HepG2 (cell line): Measurements from ENCODE around the gene SPINDOC. TPM values are rescaled to one million over a fixed set of nuclear protein-coding genes. Genes with fewer than 3 reads are reported as not detected.
A peak's percentile ranks its signal among the peaks of the same experiment; 100 is the strongest.

Source experiments
- ATAC-seq: fragments of 200-7000 bp; cut with Tn5 transposase; 3 replicates; pipeline ENCODE4 v1.9.1; 2020; ENCODE audit warnings: mild to moderate bottlenecking, moderate library complexity
- BruUV-seq: library from RNA; stranded (reverse); fragments of 400-500 nt; replicated peaks from 2 replicates; lab custom pipeline; 2021; lab: Mats Ljungman, UMichigan
- CTCF ChIA-PET: fragments of 300-600 bp; formaldehyde crosslinking; extraction: SDS; loops from one replicate; lab custom pipeline; 2021; ENCODE audit warnings: low total read pairs, inconsistent platforms, low intra/inter-chr PET ratio; lab: Yijun Ruan, JAX
- POLR2A ChIA-PET: fragments of 350-600 bp; sonication (Branson Sonifier 250); formaldehyde crosslinking; loops from one replicate; lab custom pipeline; 2020; ENCODE audit warnings: antibody characterized with exemption, inconsistent platforms; lab: Yijun Ruan, JAX
- DNase-seq: peaks from one replicate; pipeline ENCODE4 v3.0.0-alpha.2; 2015; ENCODE audit warnings: low spot score
- FAIRE-seq: peaks from 3 replicates; lab custom pipeline; 2011; peaks lifted over from hg19 to GRCh38; lab: Jason Lieb, UNC
- H2AFZ ChIP-seq: one replicate; pipeline ENCODE4 v1.6.1; 2011; ENCODE audit warnings: low read length, inconsistent platforms
- H3K27ac ChIP-seq: fragments of 300-600 bp; 3 replicates; pipeline ENCODE4 v1.8.0; 2011; ENCODE audit warnings: mixed run types, mild to moderate bottlenecking, mixed read lengths, low read length, inconsistent platforms; ENCODE audit not compliant: insufficient read depth; ENCODE audit errors: extremely low read length
- H3K27me3 ChIP-seq, 2 experiments: fragments of 200-600 bp in 1 of 2; 2 replicates in 1 of 2; 3 replicates in 1 of 2; pipeline versions ENCODE4 v1.6.0 to v1.8.0; 2011; ENCODE audit warnings: low read length in 2 of 2, mild to moderate bottlenecking in 2 of 2, moderate library complexity in 2 of 2, inconsistent platforms in 1 of 2; ENCODE audit not compliant: insufficient read depth in 2 of 2, control insufficient read depth in 1 of 2
- H3K36me3 ChIP-seq, 2 experiments: fragments of 200-600 bp in 1 of 2; replicated peaks in 1 of 2; 2 replicates in 1 of 2; 3 replicates in 1 of 2; pipeline versions ENCODE4 v1.5.1 to v1.8.0; 2011; ENCODE audit warnings: low read length in 2 of 2, inconsistent platforms in 1 of 2; ENCODE audit not compliant: insufficient read depth in 2 of 2, control insufficient read depth in 1 of 2
- H3K4me1 ChIP-seq: 2 replicates; pipeline ENCODE4 v1.5.1; 2012; ENCODE audit warnings: low read length, inconsistent platforms; ENCODE audit not compliant: insufficient read depth
- H3K4me2 ChIP-seq: 2 replicates; pipeline ENCODE4 v1.6.0; 2011; ENCODE audit warnings: low read depth, low read length, inconsistent platforms
- H3K4me3 ChIP-seq, 3 experiments: fragments of 200-600 bp in 1 of 3; sonication (generic), shearing (Covaris generic) in 1 of 3; replicated peaks in 1 of 3; 2 replicates each; pipeline ENCODE4 v1.5.1; 2011 to 2016; ENCODE audit warnings: low read length in 3 of 3, inconsistent platforms in 2 of 3, low read depth in 2 of 3, mild to moderate bottlenecking in 2 of 3, control low read depth in 1 of 3, mixed read lengths in 1 of 3; ENCODE audit not compliant: insufficient read depth in 1 of 3
- H3K79me2 ChIP-seq: one replicate; pipeline ENCODE4 v1.6.1; 2011; ENCODE audit warnings: low read length, inconsistent platforms; ENCODE audit not compliant: insufficient read depth
- H3K9ac ChIP-seq: 2 replicates; pipeline ENCODE4 v1.6.0; 2011; ENCODE audit warnings: mild to moderate bottlenecking, low read depth, low read length, inconsistent platforms; ENCODE audit not compliant: insufficient read depth
- H3K9me3 ChIP-seq: 2 replicates; pipeline ENCODE4 v1.5.1; 2012; ENCODE audit warnings: mild to moderate bottlenecking, low read length
- H4K20me1 ChIP-seq: 2 replicates; pipeline ENCODE4 v1.6.0; 2011; ENCODE audit warnings: inconsistent platforms, mild to moderate bottlenecking, low read length, moderate library complexity; ENCODE audit not compliant: insufficient read depth
- ATF1 ChIP-seq: IDR thresholded peaks from 2 replicates; pipeline ENCODE4 v1.6.1; 2016; ENCODE audit warnings: mild to moderate bottlenecking, control low read depth
- CEBPB ChIP-seq: IDR thresholded peaks from 2 replicates; pipeline ENCODE4 v1.6.1; 2011; ENCODE audit warnings: low read depth, low read length, improper control_type of control experiment, borderline replicate concordance
- CREM ChIP-seq, 2 experiments: sonication (generic) in 1 of 2; formaldehyde crosslinking in 1 of 2; IDR thresholded peaks; 2 replicates each; pipeline versions ENCODE4 v1.4.0 to v1.6.1; 2016 to 2020; ENCODE audit warnings: antibody characterized with exemption in 1 of 2, mild to moderate bottlenecking in 1 of 2, missing genetic modification reagents in 1 of 2
- EP300 ChIP-seq, 3 experiments: sonication (generic) in 1 of 3; formaldehyde crosslinking in 1 of 3; IDR thresholded peaks; 2 replicates each; pipeline versions ENCODE4 v1.5.1 to v1.6.1; 2011 to 2020; ENCODE audit warnings: low read depth in 2 of 3, low read length in 2 of 3, borderline replicate concordance in 1 of 3, improper control_type of control experiment in 1 of 3, mild to moderate bottlenecking in 1 of 3, missing genetic modification reagents in 1 of 3, moderate library complexity in 1 of 3
- ETV5 ChIP-seq: IDR thresholded peaks from 2 replicates; pipeline ENCODE4 v1.6.1; 2018; ENCODE audit warnings: missing biosample characterization, missing genetic modification reagents, inconsistent platforms, borderline replicate concordance
- FOSL2 ChIP-seq: sonication (generic); formaldehyde crosslinking; IDR thresholded peaks from 2 replicates; pipeline ENCODE4 v1.4.0; 2020; ENCODE audit warnings: missing genetic modification reagents
- FOXA1 ChIP-seq, 2 experiments: fragments of 450-650 bp in 1 of 2; sonication (generic) in 1 of 2; formaldehyde crosslinking in 1 of 2; IDR thresholded peaks; 2 replicates each; pipeline versions ENCODE4 v1.4.0 to v1.6.1; 2016 to 2020; ENCODE audit warnings: missing genetic modification reagents in 1 of 2
- GATAD2A ChIP-seq: IDR thresholded peaks from 2 replicates; pipeline ENCODE4 v1.6.1; 2016
- NCOA2 ChIP-seq: sonication (generic); formaldehyde crosslinking; IDR thresholded peaks from 2 replicates; pipeline ENCODE4 v1.8.0; 2022; ENCODE audit warnings: inconsistent platforms
- NFE2 ChIP-seq: sonication (generic); formaldehyde crosslinking; IDR thresholded peaks from 2 replicates; pipeline ENCODE4 v1.4.0; 2020; ENCODE audit warnings: missing genetic modification reagents
- NFYC ChIP-seq: IDR thresholded peaks from 2 replicates; pipeline ENCODE4 v1.6.1; 2016; ENCODE audit warnings: missing genetic modification reagents, missing compliant biosample characterization
- NONO ChIP-seq, 2 experiments: fragments of 450-650 bp in 1 of 2; sonication (generic) in 1 of 2; formaldehyde crosslinking in 1 of 2; IDR thresholded peaks in 1 of 2; conservative IDR thresholded peaks in 1 of 2; 2 replicates each; pipeline versions ENCODE4 v1.6.1 to v1.8.0; 2017 to 2022; ENCODE audit warnings: mild to moderate bottlenecking in 1 of 2, missing genetic modification reagents in 1 of 2, moderate library complexity in 1 of 2
- SOX5 ChIP-seq: IDR thresholded peaks from 2 replicates; pipeline ENCODE4 v1.6.1; 2016; ENCODE audit warnings: borderline replicate concordance
- U2AF2 ChIP-seq: fragments of 200-400 bp; formaldehyde crosslinking; IDR thresholded peaks from 2 replicates; pipeline ENCODE4 v1.6.1; 2017; ENCODE audit warnings: low read depth, mild to moderate bottlenecking, low read length
- ZNF652 ChIP-seq: IDR thresholded peaks from 2 replicates; pipeline ENCODE4 v1.6.1; 2016; ENCODE audit warnings: low read depth, borderline replicate concordance
- WGBS: methylation state at CpG from one replicate; pipeline ENCODE4 v1.1.6; 2017; ENCODE audit warnings: low lambda C conversion rate; 5-methylcytosine and 5-hydroxymethylcytosine counted together
- in situ Hi-C: cut with HindIII; loops from 2 replicates; pipeline ENCODE4 v1.10.0; 2017; ENCODE audit warnings: low pct_unique_long_range_greater_than_20kb; ENCODE audit not compliant: extremely low pct_ligation_motif_present
- intact Hi-C: fragments of 100-400 bp; cut with micrococcal nuclease; formaldehyde crosslinking; loops from one replicate; pipeline ENCODE4 v1.10.0; 2022; ENCODE audit not compliant: unreplicated experiment
- polyA plus RNA-seq, 8 experiments: library from polyadenylated mRNA; depleted of rRNA in 3 of 8; stranded (reverse) in 7 of 8; unstranded in 1 of 8; fragments of >200 nt; fragmentation: Illumina TruSeq in 4 of 8; extraction: Trizol in 4 of 8; gene quantifications; 2 replicates each; pipeline versions ENCODE4 v1.2.1 to v1.2.3, GENCODE V29; 2011 to 2016; ENCODE audit warnings: low read depth in 4 of 8, missing spikeins in 1 of 8, mixed read lengths in 1 of 8; ENCODE audit not compliant: insufficient read depth in 1 of 8
- total RNA-seq, 5 experiments: library from RNA; depleted of rRNA; stranded (reverse); fragments of >200 nt; fragmentation: Illumina TruSeq; extraction: Trizol; gene quantifications; 2 replicates each; pipeline ENCODE4 v1.2.3, GENCODE V29; 2016; ENCODE audit warnings: low read depth in 1 of 5
- TF ChIP-seq, protein P1 (sequence below): sonication (generic); formaldehyde crosslinking; conservative IDR thresholded peaks from 2 replicates; pipeline ENCODE4 v1.4.0; 2020; ENCODE audit warnings: mild to moderate bottlenecking, missing genetic modification reagents, moderate library complexity
- TF ChIP-seq, protein P2 (sequence below): sonication (generic); formaldehyde crosslinking; IDR thresholded peaks from 2 replicates; pipeline ENCODE4 v1.5.0; 2020; ENCODE audit warnings: mild to moderate bottlenecking, missing genetic modification reagents, borderline replicate concordance

Gene SPINDOC
- total and polyA plus RNA-seq, 2 of the 13 experiments (the other 11 are each of a cell fraction or from before 2014, with no cell fraction given), result 21.4 to 29.9 TPM

DNA sequence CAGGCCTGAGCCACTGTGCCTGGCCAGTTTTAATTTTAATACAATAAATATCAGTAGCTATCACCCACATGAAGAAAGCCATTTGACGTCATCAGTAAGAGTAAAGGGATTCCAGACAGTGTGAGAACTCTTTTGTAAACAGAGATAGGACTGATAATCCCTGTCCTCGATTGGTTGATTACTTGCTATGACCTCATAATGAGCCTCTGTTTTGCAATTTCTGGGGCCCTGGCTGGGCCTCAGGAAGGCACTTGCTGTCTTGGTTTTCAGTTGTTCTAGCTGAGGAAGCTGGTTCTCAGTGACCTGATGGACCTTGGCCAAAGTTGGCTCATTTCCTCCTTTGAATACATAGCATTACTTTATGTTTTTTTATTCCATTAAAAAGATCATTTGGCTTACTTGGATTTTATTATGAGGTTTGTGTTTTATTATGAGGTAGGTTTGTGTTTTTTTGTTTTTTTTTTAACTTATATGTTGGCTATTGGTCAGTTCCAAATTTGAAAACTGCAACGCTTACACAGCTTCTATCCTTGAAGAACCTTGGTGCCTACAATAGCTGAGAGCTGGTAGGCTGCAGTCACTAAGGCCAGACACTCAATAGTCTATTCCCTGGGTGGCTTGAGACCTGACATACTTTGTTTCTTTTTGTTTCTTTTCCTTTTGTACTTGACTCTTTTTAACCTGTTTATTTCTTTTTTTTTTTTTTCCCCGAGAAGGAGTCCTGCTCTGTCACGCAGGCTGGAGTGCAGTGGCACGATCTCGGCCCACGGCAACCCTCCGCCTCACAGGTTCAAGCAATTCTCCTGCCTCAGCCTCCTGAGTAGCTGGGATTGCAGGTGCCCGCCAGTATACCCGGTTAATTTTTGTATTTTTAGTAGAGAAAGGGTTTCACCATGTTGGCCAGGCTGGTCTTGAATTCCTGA is 45.6 kb downstream of the SPINDOC start:
- Histone ChIP-seq H3K4me2 (no peak overlapping the region), H3K36me3 (no peaks in the 10 kb centered on the region; a peak in 1 of 5 replicates), H2AFZ (no peak overlapping the region), H3K4me3 (no peak overlapping the region), H3K79me2 (peaks cover 9% of the 10 kb centered on the region), H4K20me1 (no peaks in the 10 kb centered on the region), H3K4me1 (peaks cover 72% of the 10 kb centered on the region), H3K27me3 (no peaks in the 10 kb centered on the region), H3K9me3 (no peaks in the 10 kb centered on the region), H3K27ac (peak overlapping the region; percentile 39), H3K9ac (no peak overlapping the region)
- ATAC-seq (no peak; the same call in 2 of the 3 replicates), DNase-seq (peak; percentile 67), FAIRE-seq (no peak)
- BruUV-seq, result no TSS peak
- ChIA-PET POLR2A (interaction anchor here (0.6 to 2.2 kb wide), 3 partner anchors 13 to 311 kb away, joined by 3 to 6 read pairs (median 5); no protein-coding TSS in a partner anchor), CTCF (no interaction called here)
- intact Hi-C loops, result no loop called here
- 83% methylated on average over 11 of the region's 11 CpGs for WGBS
- in situ Hi-C loops, result no loop called here
- peak; percentile 66 for TF ChIP-seq CREM (IDR thresholded peaks at IDR 0.05)
- no peak for TF ChIP-seq CREM (CRISPR knock-in tag; IDR thresholded peaks at IDR 0.05)
- TF ChIP-seq NCOA2 (CRISPR knock-in tag), result 0 out of 2 replicates have a peak, but pooled peaks have one; percentile 19
- TF ChIP-seq NFYC (CRISPR knock-in tag), result peak; percentile 65
- TF ChIP-seq ETV5, result peak; percentile 43; the same call in 1 of the 2 replicates
- peak; percentile 83 for TF ChIP-seq GATAD2A (CRISPR knock-in tag)
- TF ChIP-seq NFE2, result no peak
- TF ChIP-seq NONO (IDR thresholded peaks at IDR 0.05), result no peak
- no peak for TF ChIP-seq NONO (CRISPR knock-in tag; conservative IDR thresholded peaks at IDR 0.05)
- TF ChIP-seq EP300 (IDR thresholded peaks at IDR 0.05; ENCODE audit: low read depth in 2 of 2, low read length in 2 of 2), result peak in 1 of 2 experiments; percentile 52; a peak in 2 of 4 replicates
- no peak for TF ChIP-seq EP300 (CRISPR knock-in tag; IDR thresholded peaks at IDR 0.05; ENCODE audit: borderline replicate concordance)
- TF ChIP-seq ZNF652, result no peak
- no peak for TF ChIP-seq FOXA1 (IDR thresholded peaks at IDR 0.05)
- peak; percentile 72 for TF ChIP-seq FOXA1 (CRISPR knock-in tag; IDR thresholded peaks at IDR 0.05)
- 0 out of 2 replicates have a peak, but pooled peaks have one; percentile 48 for TF ChIP-seq ATF1 (CRISPR knock-in tag)
- TF ChIP-seq CEBPB, result peak; percentile 86
- no peak for TF ChIP-seq U2AF2
- TF ChIP-seq FOSL2, result 0 out of 2 replicates have a peak, but pooled peaks have one; percentile 41
- TF ChIP-seq, protein P1, sequence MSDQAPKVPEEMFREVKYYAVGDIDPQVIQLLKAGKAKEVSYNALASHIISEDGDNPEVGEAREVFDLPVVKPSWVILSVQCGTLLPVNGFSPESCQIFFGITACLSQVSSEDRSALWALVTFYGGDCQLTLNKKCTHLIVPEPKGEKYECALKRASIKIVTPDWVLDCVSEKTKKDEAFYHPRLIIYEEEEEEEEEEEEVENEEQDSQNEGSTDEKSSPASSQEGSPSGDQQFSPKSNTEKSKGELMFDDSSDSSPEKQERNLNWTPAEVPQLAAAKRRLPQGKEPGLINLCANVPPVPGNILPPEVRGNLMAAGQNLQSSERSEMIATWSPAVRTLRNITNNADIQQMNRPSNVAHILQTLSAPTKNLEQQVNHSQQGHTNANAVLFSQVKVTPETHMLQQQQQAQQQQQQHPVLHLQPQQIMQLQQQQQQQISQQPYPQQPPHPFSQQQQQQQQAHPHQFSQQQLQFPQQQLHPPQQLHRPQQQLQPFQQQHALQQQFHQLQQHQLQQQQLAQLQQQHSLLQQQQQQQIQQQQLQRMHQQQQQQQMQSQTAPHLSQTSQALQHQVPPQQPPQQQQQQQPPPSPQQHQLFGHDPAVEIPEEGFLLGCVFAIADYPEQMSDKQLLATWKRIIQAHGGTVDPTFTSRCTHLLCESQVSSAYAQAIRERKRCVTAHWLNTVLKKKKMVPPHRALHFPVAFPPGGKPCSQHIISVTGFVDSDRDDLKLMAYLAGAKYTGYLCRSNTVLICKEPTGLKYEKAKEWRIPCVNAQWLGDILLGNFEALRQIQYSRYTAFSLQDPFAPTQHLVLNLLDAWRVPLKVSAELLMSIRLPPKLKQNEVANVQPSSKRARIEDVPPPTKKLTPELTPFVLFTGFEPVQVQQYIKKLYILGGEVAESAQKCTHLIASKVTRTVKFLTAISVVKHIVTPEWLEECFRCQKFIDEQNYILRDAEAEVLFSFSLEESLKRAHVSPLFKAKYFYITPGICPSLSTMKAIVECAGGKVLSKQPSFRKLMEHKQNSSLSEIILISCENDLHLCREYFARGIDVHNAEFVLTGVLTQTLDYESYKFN (CRISPR knock-in tag), result peak; percentile 64; the same call in 1 of the 2 replicates
- TF ChIP-seq, protein P2, sequence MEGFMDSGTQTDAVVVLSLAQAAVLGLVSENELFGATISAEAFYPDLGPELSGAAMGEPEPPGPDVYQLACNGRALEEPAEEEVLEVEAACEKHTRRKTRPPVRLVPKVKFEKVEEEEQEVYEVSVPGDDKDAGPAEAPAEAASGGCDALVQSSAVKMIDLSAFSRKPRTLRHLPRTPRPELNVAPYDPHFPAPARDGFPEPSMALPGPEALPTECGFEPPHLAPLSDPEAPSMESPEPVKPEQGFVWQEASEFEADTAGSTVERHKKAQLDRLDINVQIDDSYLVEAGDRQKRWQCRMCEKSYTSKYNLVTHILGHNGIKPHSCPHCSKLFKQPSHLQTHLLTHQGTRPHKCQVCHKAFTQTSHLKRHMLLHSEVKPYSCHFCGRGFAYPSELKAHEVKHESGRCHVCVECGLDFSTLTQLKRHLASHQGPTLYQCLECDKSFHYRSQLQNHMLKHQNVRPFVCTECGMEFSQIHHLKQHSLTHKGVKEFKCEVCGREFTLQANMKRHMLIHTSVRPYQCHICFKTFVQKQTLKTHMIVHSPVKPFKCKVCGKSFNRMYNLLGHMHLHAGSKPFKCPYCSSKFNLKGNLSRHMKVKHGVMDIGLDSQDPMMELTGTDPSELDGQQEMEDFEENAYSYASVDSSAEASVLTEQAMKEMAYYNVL (CRISPR knock-in tag), result no peak
- peak; percentile 23; the same call in 1 of the 2 replicates for TF ChIP-seq SOX5 (CRISPR knock-in tag)
